AG08396 (cell line): Measurements from ENCODE around the gene TJP3.

Experiments
- DNase-seq: peaks from one replicate; pipeline ENCODE4 v3.0.0; 2012; ENCODE audit warnings: low spot score, mixed read lengths

TJP3 gene

DNA sequence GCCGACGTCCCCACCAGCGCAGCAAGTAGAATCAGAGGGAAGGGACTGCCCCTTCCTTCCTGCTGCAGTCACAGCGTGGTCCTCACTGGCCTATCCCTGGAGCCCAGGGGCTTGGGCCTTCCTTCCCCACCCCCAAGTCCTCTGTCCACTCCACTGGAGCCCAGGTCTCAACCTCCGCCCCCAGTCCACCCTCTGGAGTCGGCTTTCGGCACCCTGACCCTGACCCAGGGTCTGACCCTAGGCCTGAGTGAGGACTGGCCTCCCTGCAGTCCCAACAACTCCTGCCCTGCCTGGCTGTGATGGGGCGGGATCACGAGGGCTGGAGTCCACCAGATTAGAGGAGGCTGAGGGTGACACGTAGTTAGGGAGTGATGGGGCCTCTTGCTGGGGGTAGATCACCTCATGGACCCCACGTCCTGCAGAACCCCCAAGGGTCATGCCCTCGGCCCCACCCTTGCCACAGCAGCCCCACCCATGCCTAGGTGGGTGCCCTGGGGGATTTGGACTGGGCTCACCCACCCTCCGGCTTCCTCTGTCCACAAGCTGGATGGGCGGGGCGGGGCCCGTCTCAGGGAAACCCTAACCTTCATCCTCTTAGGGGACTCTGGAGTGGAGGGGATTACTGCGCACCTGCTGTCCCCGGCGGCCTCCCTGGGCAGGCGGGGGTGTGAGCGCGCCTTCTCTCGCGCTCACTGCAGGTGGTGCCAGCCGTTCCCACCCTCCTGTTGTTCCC lies 60.0 kb downstream of the TJP3 start:
- DNase-seq = no peak

- DNase-seq = no peak
Observed at GRCh38 chr19:3768748-3769099, 60.5 kb downstream of the TJP3 start.

DNA sequence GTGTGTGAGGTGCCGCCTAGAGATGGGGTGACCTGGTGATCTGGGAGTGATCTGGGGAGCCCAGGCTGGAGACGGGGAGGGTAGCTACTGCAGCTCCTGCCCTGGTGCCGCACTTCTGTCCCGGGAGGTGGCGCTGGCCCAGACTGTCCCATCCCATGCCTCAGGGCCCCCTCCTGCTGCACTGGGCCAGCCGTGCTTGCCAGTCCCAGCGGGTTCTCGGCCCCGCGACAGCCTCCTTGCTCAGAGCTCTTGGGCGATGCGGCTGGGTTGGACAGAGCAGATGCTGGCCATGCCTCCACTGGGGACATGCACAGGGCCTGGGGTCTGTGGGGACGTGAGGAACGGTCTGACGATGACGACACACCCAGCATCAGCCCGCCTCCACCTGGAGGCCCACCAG lies 61.3 kb downstream of the TJP3 start:
- no peak for DNase-seq

DNA sequence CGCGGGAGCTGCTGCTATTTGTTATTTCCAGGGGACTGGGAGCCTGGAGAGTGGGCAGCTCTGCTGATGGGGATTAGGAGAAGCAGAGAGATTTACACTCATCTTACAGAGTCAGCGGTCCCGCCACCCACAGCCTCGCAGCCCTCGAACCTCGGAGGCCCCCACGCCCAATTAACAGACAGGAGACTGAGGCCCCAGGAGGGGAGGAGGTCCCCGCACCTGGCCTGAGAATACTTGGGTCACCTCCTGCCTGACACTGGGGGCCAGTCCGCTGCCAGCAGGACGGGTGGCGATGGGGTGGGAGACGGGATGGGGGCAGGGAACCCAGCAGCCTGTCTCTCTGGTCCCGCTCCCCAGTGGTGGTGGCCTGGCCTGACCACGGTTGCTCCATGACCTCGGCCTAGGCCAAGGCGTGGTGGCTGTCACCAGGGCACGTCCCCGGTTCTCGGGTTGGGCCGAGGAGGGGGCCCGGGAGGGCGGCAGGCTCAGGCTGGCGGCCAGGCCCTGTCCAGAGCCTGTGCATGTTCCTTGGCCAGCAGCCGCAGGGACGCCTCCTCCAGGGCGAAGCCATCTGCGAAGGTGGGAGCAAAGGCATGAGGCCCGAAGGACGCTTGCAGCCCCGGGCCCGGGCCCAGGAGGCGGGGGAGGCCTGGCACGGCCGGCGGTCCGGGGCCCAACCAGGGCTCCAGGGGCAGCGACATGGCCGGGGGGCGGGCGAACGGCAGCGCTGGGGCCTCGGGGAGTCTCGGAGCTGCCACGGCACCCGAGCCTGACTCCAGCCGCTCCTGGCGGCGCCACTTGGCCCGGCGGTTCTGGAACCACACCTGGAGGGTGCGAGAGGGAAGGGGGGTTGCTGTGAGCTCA lies 62.2 kb downstream of the TJP3 start:
- no peak for DNase-seq

DNA sequence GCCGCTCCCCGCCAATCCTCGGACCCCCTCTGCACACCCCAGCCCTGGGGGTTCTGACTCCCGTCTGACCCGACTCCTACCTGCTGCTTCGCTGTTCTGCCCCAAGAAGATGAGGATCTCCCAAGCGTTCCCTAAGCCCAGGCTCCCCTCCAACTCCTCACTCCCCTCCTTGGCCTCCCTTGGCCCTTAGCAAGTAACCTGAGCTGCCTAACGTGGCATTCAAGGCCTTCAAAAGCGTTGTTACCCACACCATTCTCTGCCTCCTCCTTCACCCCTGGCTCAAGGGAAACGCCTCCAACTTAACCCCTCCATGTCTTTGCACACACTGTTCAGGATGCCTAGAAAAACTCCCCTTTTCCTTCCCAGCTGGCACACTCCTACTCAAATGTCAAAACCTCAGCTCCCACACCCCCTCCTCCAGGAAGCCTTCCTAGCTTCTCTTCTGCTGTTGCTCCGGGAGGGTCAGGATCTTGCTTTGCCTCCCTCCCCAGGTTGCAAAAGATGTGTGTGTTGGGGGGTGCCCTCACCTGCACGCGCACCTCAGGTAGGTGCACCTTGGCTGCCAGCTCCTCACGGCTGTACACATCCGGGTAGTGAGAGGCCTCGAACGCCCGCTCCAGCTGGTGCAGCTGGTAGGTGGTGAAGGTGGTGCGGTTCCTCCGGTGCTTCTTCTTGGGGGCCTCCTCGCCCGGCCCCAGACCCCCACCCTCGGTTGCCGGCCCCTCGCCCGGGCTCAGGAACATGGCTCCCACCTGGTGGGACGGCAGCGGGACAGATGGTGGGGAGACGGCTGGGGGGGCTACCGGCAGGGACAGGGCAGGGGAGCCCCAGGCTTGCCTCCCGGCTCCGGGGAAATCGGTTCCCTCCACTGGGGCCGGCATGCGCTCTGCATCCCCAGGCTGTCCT lies 63.1 kb downstream of the TJP3 start:
- DNase-seq = no peak

- DNase-seq = no peak
Observed at GRCh38 chr19:3771906-3772455, 63.8 kb downstream of the TJP3 start, which contains the start of gene RAX2. Gene RAX2 (minus strand): TSS chr19:3772228. CDS start chr19:3771742, 486 bp downstream.

GRCh38 chr19:3773814-3774515 lies 65.8 kb downstream of the TJP3 start:
- no peak for DNase-seq

GRCh38 chr19:3774621-3775373 lies 66.6 kb downstream of the TJP3 start:
- DNase-seq = no peak

DNA sequence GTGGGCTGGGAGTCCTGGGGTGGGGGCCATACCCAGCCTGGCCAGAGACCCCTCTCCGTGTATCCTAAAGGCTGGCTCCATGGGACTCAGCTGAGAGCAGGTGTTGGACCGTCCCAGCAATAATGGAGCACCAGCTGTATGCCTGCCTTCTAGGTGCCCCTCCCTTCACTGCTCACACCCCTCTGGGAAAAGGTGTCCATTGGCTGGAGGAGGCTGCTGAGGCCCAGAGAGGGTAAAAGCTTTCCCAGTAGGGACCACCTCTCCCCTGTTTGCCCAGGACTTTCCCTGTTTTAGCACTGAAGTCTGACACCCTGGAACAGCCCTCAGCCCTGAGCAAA lies 67.2 kb downstream of the TJP3 start:
- no peak for DNase-seq

GRCh38 chr19:3775831-3776230 lies 67.6 kb downstream of the TJP3 start:
- DNase-seq = no peak

GRCh38 chr19:3776479-3777040 lies 68.4 kb downstream of the TJP3 start:
- no peak for DNase-seq

DNA sequence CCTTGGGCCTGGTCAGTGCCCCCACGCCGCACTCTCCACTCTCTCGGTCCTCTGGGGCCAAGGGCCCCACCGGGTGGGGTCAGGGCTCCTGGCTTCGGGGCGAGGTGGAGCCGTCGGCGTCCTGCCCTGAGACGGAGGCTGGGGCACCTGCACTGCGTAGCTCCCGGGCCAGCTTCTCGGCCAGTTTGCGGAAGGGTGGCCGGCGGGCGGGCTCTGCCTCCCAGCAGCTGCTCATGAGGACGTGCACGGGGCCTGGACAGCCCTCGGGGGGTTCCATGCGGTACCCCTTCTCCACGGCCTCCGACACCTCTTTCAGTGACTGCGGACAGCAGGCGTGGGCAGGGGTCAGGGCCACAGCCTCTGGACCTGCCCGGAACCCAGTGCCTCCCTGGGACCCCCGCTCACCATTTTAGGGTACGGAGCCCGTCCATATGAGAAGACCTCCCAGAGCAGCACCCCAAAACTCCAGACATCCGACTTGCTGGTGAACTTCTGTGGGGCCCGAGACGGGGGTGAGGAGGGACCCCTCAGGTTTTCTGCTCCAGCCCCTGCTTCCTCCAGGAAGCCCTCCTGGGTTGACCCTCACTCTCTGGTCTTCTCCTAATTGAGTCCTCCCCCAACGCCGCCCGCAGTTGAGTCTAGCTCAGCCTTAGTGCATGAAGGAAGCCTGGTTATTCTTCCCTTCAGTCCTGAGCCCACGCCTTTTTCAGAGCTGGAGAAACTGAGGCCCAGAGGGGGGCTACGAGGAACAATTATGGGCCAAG lies 70.1 kb downstream of the TJP3 start:
- no peak for DNase-seq

GRCh38 chr19:3778899-3779723 lies 70.9 kb downstream of the TJP3 start:
- DNase-seq = no peak

DNA sequence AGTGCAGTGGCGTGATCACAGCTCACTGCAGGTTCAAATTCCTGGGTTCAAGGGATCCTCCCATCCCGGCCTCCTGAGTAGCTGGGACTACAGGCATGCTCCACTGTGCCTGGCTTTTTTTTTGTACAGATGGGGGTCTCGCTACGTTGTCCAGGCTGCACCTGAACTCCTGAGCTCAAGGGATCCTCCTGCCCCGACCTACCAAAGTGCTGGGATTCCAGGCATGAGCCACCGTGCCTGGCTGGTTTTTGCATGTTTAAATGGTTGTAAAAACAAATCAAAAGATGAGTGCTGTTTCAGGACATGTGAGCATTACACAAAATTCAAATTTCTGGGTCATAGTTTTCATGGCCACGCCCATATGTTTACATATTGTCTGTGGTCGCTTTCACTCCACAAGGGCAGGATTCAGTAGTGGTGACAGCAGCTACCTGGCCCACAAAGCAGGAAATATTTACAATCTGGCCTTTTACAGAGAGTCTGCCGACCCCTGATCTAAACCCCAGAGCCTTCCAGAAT lies 72.7 kb downstream of the TJP3 start:
- DNase-seq = no peak

- DNase-seq = no peak
Observed at GRCh38 chr19:3781603-3782002, 73.4 kb downstream of the TJP3 start.

DNA sequence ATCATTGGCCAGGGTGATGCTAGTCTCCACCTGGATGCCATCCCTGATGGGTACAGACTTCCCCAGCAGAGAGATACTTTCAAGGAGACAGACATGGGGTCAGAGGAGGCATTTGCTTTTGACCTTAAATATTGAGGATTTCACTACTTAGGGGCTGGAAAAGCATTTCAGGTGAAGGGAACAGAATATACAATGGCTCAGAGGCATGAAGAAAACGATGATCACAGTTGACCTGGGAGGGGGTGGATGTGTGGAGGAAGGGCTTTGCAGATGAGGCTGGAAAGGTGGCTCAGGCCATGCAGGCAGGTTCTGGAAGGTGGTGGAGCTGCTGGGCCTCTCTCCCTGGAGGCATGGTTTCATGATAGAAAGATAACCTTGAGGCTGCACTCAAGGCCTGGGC lies 74.1 kb downstream of the TJP3 start:
- DNase-seq = no peak

GRCh38 chr19:3782903-3783302 lies 74.7 kb downstream of the TJP3 start:
- no peak for DNase-seq
